Superior temporal gyrus (tissue), 1 donor: ENCODE measurements around the gene SAMD1.
A peak's percentile ranks its signal among the peaks of the same experiment; 100 is the strongest.

Source experiments
- DNase-seq: peaks from one replicate; pipeline ENCODE4 v3.0.0-alpha.2; 2016; ENCODE audit errors: extremely low spot score

Gene SAMD1

GRCh38 chr19:14089662-14090508 lies 666 bp downstream of the SAMD1 start:
- no peak for DNase-seq

GRCh38 chr19:14089412-14089661 lies 1.2 kb downstream of the SAMD1 start:
- DNase-seq, result peak; percentile 44

- DNase-seq, result no peak
Measured at GRCh38 chr19:14088634-14089411, 1.7 kb downstream of the SAMD1 start.

- DNase-seq, result no peak
Measured at GRCh38 chr19:14086098-14086497, 4.5 kb downstream of the SAMD1 start.

GRCh38 chr19:14085309-14085995 lies 5.1 kb downstream of the SAMD1 start, which contains the start of gene C19orf67:
TSS of gene C19orf67 (minus strand) at chr19:14085783. CDS start at chr19:14085627, 156 bp downstream.
- DNase-seq, result no peak

- no peak for DNase-seq
Measured at GRCh38 chr19:14082675-14082960, 7.9 kb downstream of the SAMD1 start.

GRCh38 chr19:14081797-14082674 lies 8.5 kb downstream of the SAMD1 start:
- no peak for DNase-seq

- DNase-seq, result peak; percentile 100
Measured at GRCh38 chr19:14080887-14081796, 9.4 kb downstream of the SAMD1 start.

- no peak for DNase-seq
Measured at GRCh38 chr19:14078411-14078810, 12.1 kb downstream of the SAMD1 start.

- peak; percentile 58 for DNase-seq
Measured at GRCh38 chr19:14073925-14074838, 16.4 kb downstream of the SAMD1 start.

GRCh38 chr19:14073261-14073924 lies 17.2 kb downstream of the SAMD1 start:
- DNase-seq, result peak; percentile 51

- DNase-seq, result peak; percentile 42
Measured at GRCh38 chr19:14072535-14073260, 17.9 kb downstream of the SAMD1 start, which contains the start of gene MISP3. TSS of gene MISP3 (plus strand) at chr19:14072786. CDS start at chr19:14073310, 524 bp downstream.

GRCh38 chr19:14070268-14071050 lies 20.1 kb downstream of the SAMD1 start:
- no peak for DNase-seq

GRCh38 chr19:14066134-14066533 lies 24.4 kb downstream of the SAMD1 start:
- DNase-seq, result no peak

- no peak for DNase-seq
Measured at GRCh38 chr19:14063105-14063504, 27.4 kb downstream of the SAMD1 start.

- no peak for DNase-seq
Measured at GRCh38 chr19:14062558-14062855, 28.0 kb downstream of the SAMD1 start.

- DNase-seq, result no peak
Measured at GRCh38 chr19:14061751-14062557, 28.6 kb downstream of the SAMD1 start, which contains the start of gene PALM3. TSS of gene PALM3 (minus strand) at chr19:14062076. CDS start at chr19:14061980, 96 bp downstream.
